SW 1271 (cell line): ENCODE results near the gene GMDS.

Experiments used
- DNase-seq, 2 experiments: peaks; one replicate each; lab custom pipeline; 2025; lab: John Stamatoyannopoulos, UW

GMDS gene

GRCh38 chr6:1940381-1940780 lies 305.0 kb downstream of the GMDS start:
- DNase-seq = no peak

GRCh38 chr6:1933292-1933691 lies 312.1 kb downstream of the GMDS start:
- DNase-seq = no peak

- no peak for DNase-seq
Measured at GRCh38 chr6:1931817-1932216, 313.6 kb downstream of the GMDS start.

GRCh38 chr6:1930356-1930755 lies 315.0 kb downstream of the GMDS start:
- DNase-seq = no peak

GRCh38 chr6:1929931-1930330 lies 315.5 kb downstream of the GMDS start:
- no peak for DNase-seq

- no peak for DNase-seq
Measured at GRCh38 chr6:1925743-1926430, 319.5 kb downstream of the GMDS start.

GRCh38 chr6:1923449-1923848 lies 322.0 kb downstream of the GMDS start:
- no peak for DNase-seq

- peak; percentile 75 to 85 for DNase-seq
Measured at GRCh38 chr6:1917626-1918371, 327.6 kb downstream of the GMDS start.

GRCh38 chr6:1916334-1917070 lies 328.9 kb downstream of the GMDS start:
- DNase-seq = no peak

- no peak for DNase-seq
Measured at GRCh38 chr6:1915226-1915625, 330.2 kb downstream of the GMDS start.

GRCh38 chr6:1913577-1913976 lies 331.8 kb downstream of the GMDS start:
- DNase-seq = no peak

- no peak for DNase-seq
Measured at GRCh38 chr6:1912731-1913130, 332.7 kb downstream of the GMDS start.

GRCh38 chr6:1911474-1911873 lies 333.9 kb downstream of the GMDS start:
- DNase-seq = no peak

GRCh38 chr6:1910621-1911407 lies 334.6 kb downstream of the GMDS start:
- DNase-seq = no peak

GRCh38 chr6:1908784-1909183 lies 336.6 kb downstream of the GMDS start:
- DNase-seq = no peak

- no peak for DNase-seq
Measured at GRCh38 chr6:1906609-1907008, 338.8 kb downstream of the GMDS start.

GRCh38 chr6:1906014-1906413 lies 339.4 kb downstream of the GMDS start:
- no peak for DNase-seq

GRCh38 chr6:1904898-1905297 lies 340.5 kb downstream of the GMDS start:
- DNase-seq = no peak

GRCh38 chr6:1904466-1904799 lies 341.0 kb downstream of the GMDS start:
- no peak for DNase-seq

GRCh38 chr6:1903780-1904465 lies 341.5 kb downstream of the GMDS start:
- no peak for DNase-seq

GRCh38 chr6:1901556-1901955 lies 343.8 kb downstream of the GMDS start:
- DNase-seq = no peak

- DNase-seq = no peak
Measured at GRCh38 chr6:1896897-1897296, 348.5 kb downstream of the GMDS start.
